IPS-18c (cell line): ENCODE results near the gene OR12D1.
"Not testable (repeated sequence)": the region's sequence is repeated elsewhere in the genome, so short reads cannot be mapped to it uniquely, and the experiment has no call there.

ENCODE experiments used
- H3K4me3 ChIP-seq: 2 replicates; pipeline ENCODE4 v1.7.0; 2013; ENCODE audit warnings: low read depth, mild to moderate bottlenecking, low read length, moderate library complexity; ENCODE audit not compliant: insufficient read depth
- H3K9me3 ChIP-seq: one replicate; pipeline ENCODE4 v1.6.1; 2013; ENCODE audit warnings: mild to moderate bottlenecking, low read length, moderate library complexity; ENCODE audit not compliant: control insufficient read depth, insufficient read depth

OR12D1 gene

DNA sequence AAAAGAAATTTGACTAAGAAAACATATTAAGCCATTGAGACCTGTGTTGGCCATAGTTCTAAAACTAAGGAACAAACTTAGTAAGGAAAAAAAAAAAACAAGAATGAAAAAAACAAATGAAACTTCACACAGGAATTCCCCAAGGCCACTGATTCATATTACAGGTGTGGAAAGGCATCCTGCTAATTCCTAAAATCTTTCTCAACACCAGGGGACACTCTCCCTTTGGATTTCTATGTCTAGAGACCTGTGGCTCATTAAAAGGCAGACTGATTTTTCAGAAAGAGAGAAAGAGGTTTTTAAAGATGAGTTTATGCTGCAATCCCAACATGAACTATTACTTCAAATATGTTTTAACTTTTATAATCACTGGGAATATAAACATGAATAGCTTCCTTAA, at the start of gene OR12D1:
TSS of gene OR12D1 (plus strand) at position 341 of the 400 bp plus-strand sequence.
- H3K4me3 ChIP-seq: no peak within 1 kb of the TSS

DNA sequence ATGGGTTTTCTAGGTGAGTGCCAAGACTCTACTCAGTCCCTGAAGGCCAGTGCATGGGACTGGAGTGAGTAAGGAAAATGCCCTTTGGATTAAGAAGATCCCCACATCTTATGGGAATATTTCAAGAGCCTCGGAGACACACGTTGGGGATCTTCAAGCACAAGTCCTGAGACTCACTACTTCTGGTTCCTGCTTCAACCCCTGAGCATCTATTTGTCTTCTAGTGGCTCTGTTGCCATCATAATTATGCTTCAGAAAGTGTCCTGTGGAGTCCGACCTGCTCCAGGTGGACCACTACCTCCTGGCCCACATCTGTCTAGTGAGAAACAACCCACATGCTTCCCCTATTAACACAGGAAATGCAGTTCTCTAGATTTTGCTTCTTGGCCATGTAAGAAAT, 46.0 kb upstream of the OR12D1 start, which contains the start of gene OR5V1:
TSS of gene OR5V1 (minus strand) at position 101 of the 400 bp plus-strand sequence. CDS start 12,670 bp downstream, outside the sequence.
- H3K4me3 ChIP-seq: no peak within 1 kb of the TSS
- no peaks in the 10 kb centered on the region for H3K9me3 ChIP-seq

More for the DNA sequence above, at the start of gene OR12D1:
- H3K9me3 ChIP-seq: peaks cover 2% of the 10 kb centered on the region

DNA sequence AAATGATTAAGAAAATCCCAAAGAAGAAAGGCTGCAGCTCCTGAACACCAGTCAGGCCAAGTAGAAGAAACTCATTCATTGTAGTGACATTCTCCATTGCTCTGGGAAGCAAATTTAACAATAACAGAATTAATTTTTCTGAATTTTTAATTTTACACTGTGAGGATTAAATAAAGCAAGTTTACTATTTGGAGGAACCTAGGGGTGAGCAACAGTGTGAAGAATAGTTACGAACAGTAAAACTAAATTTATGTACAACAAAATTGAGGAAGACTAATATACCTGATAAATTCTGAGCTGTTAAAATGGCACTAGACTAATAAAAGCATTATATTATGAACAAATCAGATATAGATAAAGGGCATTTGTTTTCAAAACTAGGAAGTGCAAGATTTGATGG, 39.5 kb upstream of the OR12D1 start, which contains the start of gene OR12D3:
TSS of gene OR12D3 (minus strand) at position 101 of the 400 bp plus-strand sequence. CDS start at position 97, 4 bp downstream.
- H3K9me3 ChIP-seq: no peaks in the 10 kb centered on the region
- H3K4me3 ChIP-seq: no peak within 1 kb of the TSS

DNA sequence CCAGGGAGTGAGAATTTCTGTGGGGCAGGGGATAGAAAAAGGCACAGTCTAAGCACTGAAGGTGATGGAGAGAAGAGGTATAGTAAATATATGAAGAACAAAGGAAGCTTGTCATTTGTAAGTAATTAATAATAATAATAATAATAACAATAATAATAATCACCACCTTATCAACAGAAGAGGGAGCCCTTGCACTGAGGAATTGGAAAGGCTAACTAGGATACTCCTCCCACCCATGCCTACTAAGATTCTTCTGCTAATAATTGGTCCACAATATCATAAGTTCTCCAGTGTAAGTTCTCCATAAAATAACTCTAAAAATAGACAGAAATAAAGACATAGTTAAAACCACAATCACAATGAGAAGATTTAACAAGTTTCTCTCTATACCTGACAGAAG, 38.7 kb upstream of the OR12D1 start:
- Histone ChIP-seq H3K9me3 (no peaks in the 10 kb centered on the region), H3K4me3 (no peak overlapping the region)

GRCh38 chr6:29388533-29388932, 26.2 kb upstream of the OR12D1 start:
- H3K9me3 ChIP-seq: no peaks in the 10 kb centered on the region

DNA sequence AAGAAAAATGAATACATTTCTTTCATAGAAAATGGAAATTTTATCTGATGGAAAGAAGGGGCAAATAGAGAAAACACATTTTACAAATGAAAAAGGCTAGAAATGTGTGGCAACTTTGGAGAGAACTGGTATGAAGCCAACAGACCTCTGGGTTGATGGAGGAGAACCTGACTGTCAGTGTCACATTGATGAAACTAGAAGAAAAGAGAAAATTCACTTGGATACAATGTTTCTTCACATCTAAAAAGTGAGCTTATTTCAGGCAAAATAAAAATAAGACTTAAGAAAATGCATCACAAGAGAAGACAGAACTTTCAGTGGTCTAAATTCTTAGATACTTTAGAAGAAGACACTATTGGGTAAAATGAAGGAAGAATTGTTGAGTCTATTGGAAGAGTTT, 19.4 kb upstream of the OR12D1 start, which contains the start of gene OR12D2:
TSS of gene OR12D2 (plus strand) at position 301 of the 400 bp plus-strand sequence. CDS start 1,069 bp downstream, outside the sequence.
- Histone ChIP-seq H3K4me3 (no peak within 1 kb of the TSS), H3K9me3 (no peaks in the 10 kb centered on the region)

More at GRCh38 chr6:29388533-29388932, 26.2 kb upstream of the OR12D1 start:
- no peak overlapping the region for H3K4me3 ChIP-seq

DNA sequence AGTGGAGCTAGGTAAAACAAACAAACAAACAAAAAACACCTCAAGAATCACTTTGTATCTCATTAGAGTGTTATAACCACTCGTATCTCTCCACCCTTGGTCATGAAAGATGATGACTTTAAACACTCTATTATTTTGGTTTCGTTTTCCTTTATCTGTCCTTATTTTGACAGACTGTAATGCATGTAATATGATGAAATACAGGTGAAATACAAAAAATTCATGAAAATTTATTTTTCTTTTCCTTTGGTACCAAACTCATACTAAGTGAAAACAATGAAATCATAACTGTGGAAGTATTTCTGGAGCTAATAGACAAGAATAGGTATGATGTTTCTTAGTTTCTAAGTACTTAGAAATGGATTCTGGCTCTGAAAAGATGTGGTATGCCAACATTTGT, 15.2 kb upstream of the OR12D1 start:
- no peaks in the 10 kb centered on the region for H3K9me3 ChIP-seq
- H3K4me3 ChIP-seq: no peak overlapping the region

GRCh38 chr6:29403801-29404200, 10.9 kb upstream of the OR12D1 start:
- H3K9me3 ChIP-seq: no peaks in the 10 kb centered on the region
- no peak overlapping the region for H3K4me3 ChIP-seq

DNA sequence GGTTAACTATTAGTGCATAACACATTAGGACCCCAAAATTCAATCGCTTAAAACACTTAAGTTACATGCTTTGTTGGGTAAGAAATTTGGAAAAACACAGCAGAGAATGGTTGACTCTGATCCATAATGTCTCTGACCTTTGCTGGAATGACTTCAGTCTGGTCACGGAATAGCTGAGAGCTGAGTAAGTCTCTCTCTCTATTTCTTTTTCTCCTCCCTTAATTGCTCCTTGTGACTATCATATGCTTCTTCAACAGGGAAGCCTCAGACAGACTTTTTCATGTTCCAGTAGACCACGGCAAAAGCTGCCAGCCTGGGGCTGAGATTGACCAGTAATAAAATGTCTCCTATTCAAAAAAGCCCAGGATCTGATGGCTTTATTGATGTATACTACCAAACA, 4.8 kb downstream of the OR12D1 start:
- no peak overlapping the region for H3K4me3 ChIP-seq
- H3K9me3 ChIP-seq: no peaks in the 10 kb centered on the region

DNA sequence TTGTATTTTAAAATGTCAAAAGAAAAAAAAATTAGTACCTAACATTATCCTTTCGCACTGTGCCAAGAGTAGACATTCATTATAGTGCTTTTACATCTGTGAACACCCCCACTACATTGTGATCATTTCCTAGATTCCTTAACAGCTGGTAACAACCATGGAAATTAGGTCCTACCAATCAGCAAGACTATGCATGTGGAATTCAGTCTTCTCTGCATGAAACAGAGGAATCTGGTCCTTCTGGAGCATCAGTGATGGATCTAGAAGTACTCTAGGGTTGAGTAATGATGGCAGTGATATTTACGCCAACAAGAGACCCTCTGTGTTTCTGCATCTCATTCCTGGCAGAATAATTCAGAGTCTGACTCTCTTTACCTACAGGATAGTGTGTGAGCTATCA, 9.4 kb downstream of the OR12D1 start:
- no peak overlapping the region for H3K4me3 ChIP-seq
- no peaks in the 10 kb centered on the region for H3K9me3 ChIP-seq

- no peak overlapping the region for H3K4me3 ChIP-seq
- H3K9me3 ChIP-seq: no peaks in the 10 kb centered on the region
These were observed 9.8 kb downstream of the OR12D1 start for GRCh38 chr6:29424575-29424974.

- H3K4me3 ChIP-seq: no peak overlapping the region
- no peaks in the 10 kb centered on the region for H3K9me3 ChIP-seq
These were observed 10.3 kb downstream of the OR12D1 start for GRCh38 chr6:29425075-29425474.

- H3K9me3 ChIP-seq: no peaks in the 10 kb centered on the region
- no peak overlapping the region for H3K4me3 ChIP-seq
These were observed 11.9 kb downstream of the OR12D1 start for GRCh38 chr6:29426654-29427053.

DNA sequence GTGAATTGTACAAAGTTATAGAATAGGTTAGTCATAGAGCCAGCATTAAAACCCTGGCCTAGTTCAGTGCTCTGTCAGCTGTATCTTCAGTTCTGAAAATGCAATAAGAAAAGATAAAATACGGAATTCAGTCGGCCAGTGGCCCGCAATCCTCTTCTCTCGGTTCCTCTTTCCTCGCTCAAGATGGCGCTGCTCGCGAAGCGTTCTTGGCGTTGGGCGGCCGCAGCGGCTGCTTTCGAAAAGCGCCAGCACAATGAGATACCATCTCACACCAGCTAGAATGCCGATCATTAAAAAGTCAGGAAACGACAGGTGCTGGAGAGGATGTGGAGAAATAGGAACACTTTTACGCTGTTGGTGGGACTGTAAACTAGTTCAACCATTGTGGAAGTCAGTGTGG, 22.0 kb downstream of the OR12D1 start:
- H3K4me3 ChIP-seq, H3K9me3 ChIP-seq: not testable (repeated sequence)

- no peaks in the 10 kb centered on the region for H3K9me3 ChIP-seq
These were observed 24.3 kb downstream of the OR12D1 start, which contains the start of gene OR10C1 for GRCh38 chr6:29439006-29439405. OR10C1 (plus strand) TSS chr6:29439306; CDS start chr6:29440016, 710 bp downstream.

DNA sequence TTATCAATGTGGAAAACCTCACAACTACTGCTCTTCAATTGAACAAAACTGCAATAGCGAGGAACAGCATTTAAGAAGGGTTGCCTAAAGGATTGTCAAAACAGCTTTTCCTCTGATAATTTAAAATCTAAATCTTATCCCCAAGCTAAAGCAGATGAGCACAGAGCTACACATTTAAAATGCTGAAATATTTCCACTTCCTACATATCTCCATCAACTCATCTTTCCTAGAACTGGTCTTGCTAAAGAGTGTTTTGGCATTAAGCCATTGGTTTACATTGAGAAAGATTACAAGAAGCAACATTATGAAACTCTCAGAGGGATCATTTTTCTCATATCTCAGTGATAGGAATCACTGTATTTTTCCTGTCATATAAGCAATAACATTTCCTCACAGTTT, 28.0 kb downstream of the OR12D1 start:
- Histone ChIP-seq H3K4me3 (no peak overlapping the region), H3K9me3 (no peaks in the 10 kb centered on the region)

More at GRCh38 chr6:29439006-29439405, 24.3 kb downstream of the OR12D1 start, which contains the start of gene OR10C1:
- no peak within 1 kb of the TSS for H3K4me3 ChIP-seq

- H3K9me3 ChIP-seq, H3K4me3 ChIP-seq: not testable (repeated sequence)
These were observed 29.3 kb downstream of the OR12D1 start for GRCh38 chr6:29444031-29444430.

- no peak overlapping the region for H3K4me3 ChIP-seq
- H3K9me3 ChIP-seq: no peaks in the 10 kb centered on the region
These were observed 32.9 kb downstream of the OR12D1 start for GRCh38 chr6:29447670-29448069.
